Kidney (tissue), 14 donors: Measurements from ENCODE around the gene BACE1-AS. TPM values are rescaled to one million over a fixed set of nuclear protein-coding genes. Genes with fewer than 3 reads are reported as not detected.

Experiments
- DNase-seq, 5 donors: peaks; one replicate each; pipeline ENCODE4 v3.0.0-alpha.2; 2013 to 2020
- FAIRE-seq: peaks from 2 replicates; lab custom pipeline; 2012; peaks lifted over from hg19 to GRCh38; lab: Jason Lieb, UNC
- H3K27ac ChIP-seq, 2 donors: one replicate each; pipeline ENCODE4 v1.7.0; 2013; ENCODE audit warnings: low read depth in 2 of 2, low read length in 2 of 2, inconsistent platforms in 1 of 2
- H3K27me3 ChIP-seq: one replicate; pipeline ENCODE4 v1.7.1; 2013; ENCODE audit warnings: low read length, inconsistent platforms; ENCODE audit not compliant: control insufficient read depth, insufficient read depth
- H3K36me3 ChIP-seq, 3 donors: one replicate each; pipeline versions ENCODE4 v1.7.0 to v1.7.1; 2013; ENCODE audit warnings: low read length in 3 of 3, control low read depth in 1 of 3, inconsistent platforms in 1 of 3; ENCODE audit not compliant: insufficient read depth in 3 of 3, control insufficient read depth in 2 of 3
- H3K4me1 ChIP-seq, 3 donors: one replicate each; pipeline versions ENCODE4 v1.7.0 to v1.7.1; 2013; ENCODE audit warnings: low read length in 3 of 3, inconsistent platforms in 1 of 3, low read depth in 1 of 3; ENCODE audit not compliant: control insufficient read depth in 2 of 3, insufficient read depth in 2 of 3
- H3K4me3 ChIP-seq, 3 donors: one replicate each; pipeline versions ENCODE4 v1.7.0 to v1.8.1; 2013; ENCODE audit warnings: low read length in 3 of 3, control low read depth in 1 of 3, inconsistent platforms in 1 of 3
- H3K9ac ChIP-seq, 3 donors: one replicate each; pipeline versions ENCODE4 v1.7.0 to v1.7.1; 2013; ENCODE audit warnings: low read length in 3 of 3, control low read depth in 1 of 3, inconsistent platforms in 1 of 3
- H3K9me3 ChIP-seq, 3 donors: one replicate each; pipeline versions ENCODE4 v1.7.0 to v1.7.1; 2013; ENCODE audit warnings: low read length in 3 of 3, control low read depth in 1 of 3, inconsistent platforms in 1 of 3; ENCODE audit not compliant: control insufficient read depth in 2 of 3, insufficient read depth in 1 of 3
- CTCF ChIP-seq: IDR thresholded peaks from 3 replicates; pipeline ENCODE4 v1.5.1; 2012; ENCODE audit warnings: mild to moderate bottlenecking, moderate library complexity, borderline replicate concordance; ENCODE audit not compliant: insufficient read depth; ENCODE audit errors: extremely low read depth
- intact Hi-C: fragments of 100-400 bp; cut with DNase I; formaldehyde crosslinking; loops from one replicate; pipeline ENCODE4 v1.11.1; 2022
- polyA plus RNA-seq: library from polyadenylated mRNA; stranded (reverse); fragments of 350-450 nt; fragmentation: Illumina TruSeq; extraction: RNeasy Lipid Tissue Mini Kit (QIAGEN cat#74804); gene quantifications from one replicate; pipeline ENCODE4 v1.2.3, GENCODE V29; 2014; ENCODE audit warnings: low read depth, low replicate concordance; ENCODE audit not compliant: insufficient read depth
- total RNA-seq: library from RNA; stranded (reverse); fragmentation: NEBNext Ultra II Directional; extraction: Animal tissue kit (Norgen Biotek cat#: 25700); gene quantifications from one replicate; pipeline ENCODE4 v1.2.1, GENCODE V29; 2021
- donor health status: control.
- donor health status: control.
- donor health status: control.
- donor health status: control.
- donor health status: control.
- donor health status: DM: yes; HTN: yes; CAD: no.
- donor health status: Normal renal cell carcinoma (clear cell type).

The BACE1-AS gene
- total and polyA plus RNA-seq, 2 donors from 2014 or later, result 8.0 to 8.9 TPM

- no peak for FAIRE-seq
- peak overlapping the region; percentile 41 to 51 for H3K27ac ChIP-seq
- DNase-seq, result peak in 4 of 5 donors; percentile 55 to 73 (median 64)
- peak overlapping the region in 2 of 3 donors; percentile 41 to 65 for H3K9ac ChIP-seq
- no peaks in the 10 kb centered on the region for H3K27me3 ChIP-seq
- peak overlapping the region in 1 of 3 donors; percentile 29 for H3K4me3 ChIP-seq
- intact Hi-C loops, result no loop called here
- TF ChIP-seq CTCF, result no peak
- H3K9me3 ChIP-seq, result no peaks in the 10 kb centered on the region
- peaks cover 0 to 19% (median 12%) of the 10 kb centered on the region in 3 donors for H3K4me1 ChIP-seq
- peaks cover 0 to 8% (median 3%) of the 10 kb centered on the region in 3 donors for H3K36me3 ChIP-seq
These were observed 8.5 kb downstream of the BACE1-AS start for GRCh38 chr11:117299351-117300282.

- H3K9ac ChIP-seq, result peak overlapping the region in 1 of 3 donors; percentile 65
- H3K27me3 ChIP-seq, result no peaks in the 10 kb centered on the region
- peaks cover 0 to 19% (median 12%) of the 10 kb centered on the region in 3 donors for H3K4me1 ChIP-seq
- DNase-seq (peak; percentile 87 to 95 (median 89)), FAIRE-seq (no peak)
- no peak for TF ChIP-seq CTCF
- H3K4me3 ChIP-seq, result peak overlapping the region in 1 of 3 donors; percentile 29
- peaks cover 0 to 4% (median 0%) of the 10 kb centered on the region in 3 donors for H3K36me3 ChIP-seq
- intact Hi-C loops, result no loop called here
- H3K9me3 ChIP-seq, result no peaks in the 10 kb centered on the region
- H3K27ac ChIP-seq, result peak overlapping the region; percentile 41 to 51
These were observed 9.1 kb downstream of the BACE1-AS start for GRCh38 chr11:117300283-117300663.

- DNase-seq (peak in 4 of 5 donors; percentile 71 to 92 (median 83)), FAIRE-seq (no peak)
- Histone ChIP-seq H3K9me3 (no peaks in the 10 kb centered on the region), H3K4me1 (peaks cover 0 to 19% (median 12%) of the 10 kb centered on the region in 3 donors), H3K27me3 (no peaks in the 10 kb centered on the region), H3K36me3 (peaks cover 0 to 4% (median 0%) of the 10 kb centered on the region in 3 donors), H3K4me3 (peak overlapping the region in 1 of 3 donors; percentile 29), H3K27ac (no peak overlapping the region), H3K9ac (peak overlapping the region in 1 of 3 donors; percentile 65)
- intact Hi-C loops, result no loop called here
- no peak for TF ChIP-seq CTCF
These were observed 9.6 kb downstream of the BACE1-AS start for GRCh38 chr11:117300773-117301172.
